Thyroid gland (tissue), 4 donors: ENCODE data around the gene KDM4B.

Experiments used
- POLR2A ChIP-seq, 2 donors: fragments of 450-650 bp; IDR thresholded peaks; one replicate each; pipeline ENCODE4 v1.6.1; 2017; ENCODE audit warnings: antibody characterized with exemption in 2 of 2, mild to moderate bottlenecking in 2 of 2, moderate library complexity in 1 of 2
- TF ChIP-seq, protein P1 (sequence below), 6 experiments: fragments of 200-600 bp in 3 of 6; fragments of 450-650 bp in 3 of 6; sonication (generic) in 3 of 6; IDR thresholded peaks; one replicate each; pipeline ENCODE4 v1.5.1; 2016 to 2019; ENCODE audit warnings: antibody characterized with exemption in 6 of 6, mild to moderate bottlenecking in 2 of 6, inconsistent platforms in 1 of 6, moderate library complexity in 1 of 6

DNA sequence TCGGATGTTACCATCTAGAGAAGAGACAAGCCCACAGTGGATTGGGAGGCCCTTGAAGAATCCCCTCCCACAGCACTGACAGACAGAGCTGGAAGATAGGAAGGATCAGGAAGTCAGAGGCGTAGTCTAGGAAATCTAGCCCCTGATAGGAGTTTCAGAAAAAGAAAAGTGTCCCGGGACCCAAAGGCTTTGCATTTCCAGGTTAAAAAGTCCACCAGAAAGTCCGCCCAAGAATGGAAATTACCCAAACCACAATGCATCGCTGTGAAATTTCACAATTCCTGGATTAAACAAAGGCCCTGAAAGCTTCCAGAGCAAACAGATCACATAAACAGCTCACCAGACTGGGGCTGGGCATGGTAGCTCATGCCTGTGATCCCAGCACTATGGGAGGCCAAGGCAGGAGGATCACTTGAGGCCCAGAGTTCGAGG, 146.9 kb downstream of the KDM4B start:
- no peak for TF ChIP-seq POLR2A (IDR thresholded peaks at IDR 0.05)
- TF ChIP-seq, protein P1, sequence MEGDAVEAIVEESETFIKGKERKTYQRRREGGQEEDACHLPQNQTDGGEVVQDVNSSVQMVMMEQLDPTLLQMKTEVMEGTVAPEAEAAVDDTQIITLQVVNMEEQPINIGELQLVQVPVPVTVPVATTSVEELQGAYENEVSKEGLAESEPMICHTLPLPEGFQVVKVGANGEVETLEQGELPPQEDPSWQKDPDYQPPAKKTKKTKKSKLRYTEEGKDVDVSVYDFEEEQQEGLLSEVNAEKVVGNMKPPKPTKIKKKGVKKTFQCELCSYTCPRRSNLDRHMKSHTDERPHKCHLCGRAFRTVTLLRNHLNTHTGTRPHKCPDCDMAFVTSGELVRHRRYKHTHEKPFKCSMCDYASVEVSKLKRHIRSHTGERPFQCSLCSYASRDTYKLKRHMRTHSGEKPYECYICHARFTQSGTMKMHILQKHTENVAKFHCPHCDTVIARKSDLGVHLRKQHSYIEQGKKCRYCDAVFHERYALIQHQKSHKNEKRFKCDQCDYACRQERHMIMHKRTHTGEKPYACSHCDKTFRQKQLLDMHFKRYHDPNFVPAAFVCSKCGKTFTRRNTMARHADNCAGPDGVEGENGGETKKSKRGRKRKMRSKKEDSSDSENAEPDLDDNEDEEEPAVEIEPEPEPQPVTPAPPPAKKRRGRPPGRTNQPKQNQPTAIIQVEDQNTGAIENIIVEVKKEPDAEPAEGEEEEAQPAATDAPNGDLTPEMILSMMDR (IDR thresholded peaks at IDR 0.05) = no peak
